Right forelimb (tissue), 1 donor: ENCODE results near the gene DACH1.

ENCODE experiments used
- DNase-seq: peaks from one replicate; pipeline ENCODE4 v3.0.0-alpha.2; 2018

Gene DACH1

DNA sequence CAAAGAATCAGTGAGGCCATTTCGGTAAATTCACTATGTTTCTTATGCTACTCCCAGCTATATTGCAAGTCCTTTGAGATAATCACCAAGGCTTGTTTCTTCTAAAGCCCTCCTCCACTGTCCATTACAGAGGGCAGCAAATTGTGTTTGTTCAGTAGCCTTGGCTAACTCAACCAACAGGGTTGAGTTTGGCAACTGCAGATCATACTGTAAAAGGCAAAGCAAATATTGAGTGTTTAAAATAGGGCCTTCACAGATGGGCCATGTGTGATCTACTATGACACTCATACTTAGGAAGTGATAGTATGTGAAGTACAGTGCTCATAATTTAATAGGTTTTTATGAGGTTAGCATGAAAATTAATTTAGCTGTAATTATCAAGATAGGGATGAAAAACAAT, 171.3 kb downstream of the DACH1 start:
- no peak for DNase-seq

DNA sequence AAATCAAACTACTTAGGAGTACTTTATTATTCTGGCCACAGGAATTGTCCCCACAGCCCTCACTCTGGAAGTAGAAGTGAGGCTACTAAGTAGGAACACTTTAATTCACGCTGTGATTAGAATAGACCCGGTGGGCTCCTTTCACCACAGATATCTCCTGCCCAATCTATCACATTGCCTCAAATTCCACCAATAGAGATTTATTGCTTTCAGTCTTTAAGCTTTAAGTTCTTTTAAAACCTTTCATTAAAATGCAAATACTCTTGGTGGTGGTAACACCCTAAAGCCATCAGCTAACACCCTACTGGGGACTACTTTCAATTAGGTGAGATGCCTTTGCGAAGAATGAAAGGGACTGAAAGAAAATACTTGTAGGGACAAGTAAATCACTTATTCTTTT, 181.9 kb downstream of the DACH1 start:
- no peak for DNase-seq

GRCh38 chr13:71681901-71682613, 184.9 kb downstream of the DACH1 start:
- no peak for DNase-seq

GRCh38 chr13:71677124-71677523, 189.9 kb downstream of the DACH1 start:
- DNase-seq: no peak

DNA sequence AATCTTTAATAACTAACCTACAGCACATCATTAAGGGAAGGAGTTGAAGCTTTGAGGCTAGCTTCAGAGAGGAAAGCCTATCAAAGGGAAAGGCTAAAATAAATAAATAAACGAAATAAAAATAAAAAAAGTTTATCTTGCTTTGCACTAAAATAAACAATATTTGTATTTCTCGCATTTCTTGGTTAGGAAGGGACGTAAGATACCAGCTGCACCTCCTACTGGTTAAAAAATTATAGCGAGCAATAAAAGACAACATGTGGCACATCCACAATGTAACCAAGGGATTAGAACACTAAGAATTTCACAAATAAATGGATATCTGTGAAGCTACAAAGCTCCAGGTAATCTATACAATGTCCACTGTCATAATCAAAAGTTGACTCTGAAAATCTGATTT, 194.5 kb downstream of the DACH1 start:
- no peak for DNase-seq

- DNase-seq: no peak
These were observed 203.6 kb downstream of the DACH1 start for GRCh38 chr13:71663431-71663830.

DNA sequence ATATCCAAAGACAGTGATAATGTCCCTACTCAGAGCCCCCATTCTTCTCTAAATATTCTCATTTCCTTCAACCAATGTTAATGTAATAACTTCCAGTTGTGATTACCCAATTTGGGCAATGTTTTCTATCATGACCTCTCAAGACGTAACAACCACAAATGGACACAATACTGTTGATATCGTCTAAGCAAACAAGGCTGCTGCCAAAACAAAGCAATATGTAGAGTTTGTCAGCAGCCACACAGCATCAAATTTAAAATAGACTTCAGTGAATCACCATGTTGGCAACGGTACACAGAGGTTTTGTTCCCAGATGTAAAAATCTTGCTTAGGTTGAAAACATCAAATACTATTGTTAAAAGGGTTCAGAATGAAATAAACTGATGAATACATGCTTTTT, 205.1 kb downstream of the DACH1 start:
- no peak for DNase-seq

DNA sequence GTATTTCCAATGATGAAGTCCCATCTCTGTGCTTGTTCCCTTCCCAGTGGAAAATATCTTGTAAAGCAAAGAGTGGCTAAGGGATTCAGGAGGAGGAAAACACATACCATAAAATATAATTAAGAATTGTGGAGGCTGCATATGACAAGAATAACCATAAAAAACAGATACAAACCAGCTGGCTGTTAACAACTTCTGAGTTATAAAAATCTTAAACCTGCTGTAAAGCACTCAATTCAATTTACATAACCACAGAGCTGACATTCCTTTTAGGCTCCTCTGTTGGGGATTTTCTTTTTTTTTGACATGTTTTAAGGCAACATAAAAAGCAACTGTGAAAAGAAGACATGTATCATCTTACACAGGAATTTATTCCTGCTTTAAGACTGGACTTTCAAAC, 207.6 kb downstream of the DACH1 start:
- no peak for DNase-seq

GRCh38 chr13:71645467-71645866, 221.5 kb downstream of the DACH1 start:
- DNase-seq: no peak

- DNase-seq: no peak
These were observed 222.4 kb downstream of the DACH1 start for GRCh38 chr13:71644579-71644978.

GRCh38 chr13:71643448-71643860, 223.6 kb downstream of the DACH1 start:
- DNase-seq: no peak

GRCh38 chr13:71638751-71639150, 228.3 kb downstream of the DACH1 start:
- DNase-seq: no peak

DNA sequence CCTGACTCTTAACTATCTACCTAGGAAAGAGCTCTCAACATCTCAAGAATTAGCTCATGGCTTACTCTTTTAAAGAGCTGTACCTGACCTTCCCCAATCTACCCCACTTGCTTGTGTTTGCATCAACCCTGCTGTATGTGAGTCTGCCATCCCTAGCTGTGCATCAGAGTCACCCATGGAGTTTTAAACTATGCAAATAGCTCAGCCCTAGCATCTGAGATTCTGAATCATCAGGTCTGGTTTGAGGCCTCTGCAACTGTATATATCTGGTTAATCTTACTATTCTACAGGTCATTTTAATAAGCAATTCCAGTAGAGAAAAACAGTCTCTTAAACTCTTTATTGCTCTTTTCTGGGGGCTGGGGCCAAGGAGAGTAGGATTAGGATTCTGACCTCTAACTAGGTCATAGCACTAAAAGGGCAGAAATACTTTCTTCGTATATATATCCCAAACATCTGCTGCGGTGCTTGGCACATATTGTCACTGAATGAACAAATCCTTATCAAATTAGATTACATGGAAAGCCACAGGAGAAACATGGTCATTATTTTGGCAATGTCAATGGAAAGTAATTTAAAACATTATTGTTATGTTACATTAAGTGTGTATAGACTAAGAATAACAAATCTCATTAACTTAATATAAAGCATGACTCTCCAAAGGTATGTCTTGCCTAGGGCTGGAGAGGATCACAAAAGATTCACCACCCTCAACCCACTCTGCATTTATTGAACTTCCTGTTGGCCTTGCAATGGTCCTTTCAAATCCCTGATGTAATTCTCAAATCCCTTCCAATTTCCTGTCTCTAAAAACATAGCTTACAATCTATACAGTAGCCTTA, 232.2 kb downstream of the DACH1 start:
- DNase-seq: no peak

- no peak for DNase-seq
These were observed 232.8 kb downstream of the DACH1 start for GRCh38 chr13:71634182-71634581.

DNA sequence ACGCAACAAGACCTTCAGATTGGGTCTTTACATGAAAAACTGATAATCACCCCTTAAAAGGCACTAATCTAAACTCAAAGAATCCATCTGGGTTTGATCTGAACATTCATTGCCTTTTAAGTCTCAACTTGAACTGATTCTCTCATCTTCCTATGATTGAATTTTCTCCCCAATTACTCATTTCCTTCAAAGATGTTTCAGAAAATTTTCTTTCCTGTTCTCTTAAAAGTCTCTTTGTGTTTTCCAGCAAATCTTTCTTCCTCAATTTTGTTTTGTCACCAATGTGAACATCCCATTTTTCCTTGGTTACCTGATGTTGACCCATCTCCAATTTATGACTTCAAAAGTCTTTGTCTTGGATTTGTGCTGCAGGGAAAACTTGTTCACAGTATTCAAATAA, 234.3 kb downstream of the DACH1 start:
- no peak for DNase-seq

DNA sequence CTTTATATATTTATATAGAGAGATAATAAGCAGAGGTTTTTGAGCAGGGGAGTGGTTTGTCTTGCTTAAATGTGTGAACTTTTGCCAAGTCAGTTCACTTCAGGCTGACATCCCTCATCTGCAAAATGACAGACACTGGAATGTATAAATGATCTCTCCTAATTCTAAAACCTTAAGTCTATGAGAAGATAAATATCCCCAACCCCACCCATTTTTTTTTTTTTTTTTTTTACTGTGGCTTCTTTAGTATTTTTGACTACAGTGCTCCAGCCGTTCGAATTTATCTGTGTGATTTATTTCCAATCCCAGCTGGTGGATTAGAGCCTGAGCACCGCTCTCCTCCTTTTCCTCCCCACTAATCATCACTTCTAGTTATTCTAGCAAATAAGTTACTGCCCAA, 234.8 kb downstream of the DACH1 start:
- DNase-seq: no peak

- DNase-seq: no peak
These were observed 237.8 kb downstream of the DACH1 start for GRCh38 chr13:71629167-71629566.

GRCh38 chr13:71626421-71627117, 240.4 kb downstream of the DACH1 start:
- DNase-seq: no peak

GRCh38 chr13:71625694-71626093, 241.3 kb downstream of the DACH1 start:
- DNase-seq: no peak

GRCh38 chr13:71624653-71625600, 242.1 kb downstream of the DACH1 start:
- no peak for DNase-seq

- no peak for DNase-seq
These were observed 245.6 kb downstream of the DACH1 start for GRCh38 chr13:71621174-71622124.
